Measurements from ENCODE around the gene ATP11C. TPM values are rescaled to one million over a fixed set of nuclear protein-coding genes. Genes with fewer than 3 reads are reported as not detected.

ATP11C gene
- polyA plus RNA-seq, 3 donors: 1.6 to 6.7 (median 2.5) TPM

- no peak overlapping the region for H3K27ac ChIP-seq (ENCODE audit: low read depth in 1 of 2, low read length in 2 of 2)
- no peak overlapping the region for H3K9ac ChIP-seq (ENCODE audit: insufficient read depth, low read length, poor library complexity, severe bottlenecking)
- H3K27ac Mint-ChIP-seq: no peak overlapping the region
- DNase-seq: no peak
- TF ChIP-seq, protein P1, sequence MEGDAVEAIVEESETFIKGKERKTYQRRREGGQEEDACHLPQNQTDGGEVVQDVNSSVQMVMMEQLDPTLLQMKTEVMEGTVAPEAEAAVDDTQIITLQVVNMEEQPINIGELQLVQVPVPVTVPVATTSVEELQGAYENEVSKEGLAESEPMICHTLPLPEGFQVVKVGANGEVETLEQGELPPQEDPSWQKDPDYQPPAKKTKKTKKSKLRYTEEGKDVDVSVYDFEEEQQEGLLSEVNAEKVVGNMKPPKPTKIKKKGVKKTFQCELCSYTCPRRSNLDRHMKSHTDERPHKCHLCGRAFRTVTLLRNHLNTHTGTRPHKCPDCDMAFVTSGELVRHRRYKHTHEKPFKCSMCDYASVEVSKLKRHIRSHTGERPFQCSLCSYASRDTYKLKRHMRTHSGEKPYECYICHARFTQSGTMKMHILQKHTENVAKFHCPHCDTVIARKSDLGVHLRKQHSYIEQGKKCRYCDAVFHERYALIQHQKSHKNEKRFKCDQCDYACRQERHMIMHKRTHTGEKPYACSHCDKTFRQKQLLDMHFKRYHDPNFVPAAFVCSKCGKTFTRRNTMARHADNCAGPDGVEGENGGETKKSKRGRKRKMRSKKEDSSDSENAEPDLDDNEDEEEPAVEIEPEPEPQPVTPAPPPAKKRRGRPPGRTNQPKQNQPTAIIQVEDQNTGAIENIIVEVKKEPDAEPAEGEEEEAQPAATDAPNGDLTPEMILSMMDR (IDR thresholded peaks at IDR 0.05): no peak
- H3K79me2 ChIP-seq (ENCODE audit: insufficient read depth, low read length): no peaks in the 10 kb centered on the region
- no peak overlapping the region for H3K4me3 ChIP-seq (replicated peaks in 1 of 3; ENCODE audit: low read depth in 2 of 3, low read length in 3 of 3)
- no peaks in the 10 kb centered on the region for H3K27me3 ChIP-seq (ENCODE audit: control insufficient read depth in 2 of 2, insufficient read depth in 2 of 2, low read length in 2 of 2)
- H3K4me1 Mint-ChIP-seq: no peaks in the 10 kb centered on the region
- WGBS (ENCODE audit: insufficient coverage): no CpG with 5 or more reads among the region's 2 CpGs
- peaks cover 3 to 5% of the 10 kb centered on the region in 2 donors for H3K4me1 ChIP-seq (ENCODE audit: control insufficient read depth in 1 of 2, insufficient read depth in 2 of 2, low read length in 2 of 2)
- H3K36me3 Mint-ChIP-seq: peaks cover 41 to 45% of the 10 kb centered on the region in 2 donors
- intact Hi-C loops (cut with micrococcal nuclease): no loop called here
- no peaks in the 10 kb centered on the region for H4K20me1 ChIP-seq (ENCODE audit: insufficient read depth, low read length)
- peaks cover 3 to 22% (median 10%) of the 10 kb centered on the region in 7 donors for H3K9me3 Mint-ChIP-seq
- H2AFZ ChIP-seq (ENCODE audit: insufficient read depth, low read depth, low read length, poor library complexity, severe bottlenecking): no peak overlapping the region
- peaks cover 8 to 9% of the 10 kb centered on the region in 2 donors for H3K9me3 ChIP-seq (replicated peaks in 1 of 2; ENCODE audit: control insufficient read depth in 1 of 2, insufficient read depth in 1 of 2, low read length in 2 of 2)
- peaks cover 10 to 53% of the 10 kb centered on the region in 2 donors for H3K36me3 ChIP-seq (replicated peaks in 1 of 2; ENCODE audit: control insufficient read depth in 1 of 2, insufficient read depth in 2 of 2, low read length in 2 of 2)
- peaks cover 0 to 2% (median 0%) of the 10 kb centered on the region in 3 donors for H3K27me3 Mint-ChIP-seq (ENCODE audit: low read depth in 3 of 3)
- no peak overlapping the region for H3K4me2 ChIP-seq (replicated peaks; ENCODE audit: extremely low read depth, low read length, poor library complexity, severe bottlenecking)
- no peak overlapping the region for H3K4me3 Mint-ChIP-seq
Measured at GRCh38 chrX:139770366-139770765, 162.5 kb downstream of the ATP11C start.

DNA sequence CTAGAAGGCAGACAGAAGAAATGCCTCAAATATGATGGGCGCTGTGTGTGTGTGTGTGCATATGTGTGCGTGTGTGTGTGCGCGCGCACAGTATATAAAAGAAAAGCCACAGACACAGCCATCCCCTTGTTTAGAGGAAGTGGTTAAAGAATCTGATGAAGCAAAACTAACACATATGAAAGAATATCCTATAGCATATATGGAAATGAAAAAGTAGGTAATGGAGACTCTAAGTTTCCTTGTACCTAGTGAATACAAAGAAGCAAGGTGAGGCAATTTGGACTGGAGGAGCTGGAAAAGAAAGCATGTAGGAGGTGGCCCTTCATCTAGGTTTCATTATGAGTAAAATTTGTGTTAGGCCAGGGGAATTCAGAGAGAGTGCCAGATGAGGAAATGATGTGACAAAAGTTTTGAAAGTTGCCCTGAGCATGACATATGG lies 166.3 kb downstream of the ATP11C start:
- DNase-seq: peak; percentile 0 to 8 (median 8)
- WGBS (ENCODE audit: insufficient coverage): no CpG with 5 or more reads among the region's 5 CpGs
- intact Hi-C loops (cut with micrococcal nuclease): no loop called here
- Histone ChIP-seq H3K36me3 (replicated peaks in 1 of 2; ENCODE audit: control insufficient read depth in 1 of 2, insufficient read depth in 2 of 2, low read length in 2 of 2) (peaks cover 4 to 26% of the 10 kb centered on the region in 2 donors), H2AFZ (ENCODE audit: insufficient read depth, low read depth, low read length, poor library complexity, severe bottlenecking) (no peak overlapping the region), H3K27me3 (ENCODE audit: control insufficient read depth in 2 of 2, insufficient read depth in 2 of 2, low read length in 2 of 2) (no peaks in the 10 kb centered on the region), H3K4me1 (ENCODE audit: control insufficient read depth in 1 of 2, insufficient read depth in 2 of 2, low read length in 2 of 2) (peaks cover 3 to 5% of the 10 kb centered on the region in 2 donors), H3K4me3 (replicated peaks in 1 of 3; ENCODE audit: low read depth in 2 of 3, low read length in 3 of 3) (no peak overlapping the region), H3K27ac (ENCODE audit: low read depth in 1 of 2, low read length in 2 of 2) (peak overlapping the region in 1 of 2 donors; percentile 46), H4K20me1 (ENCODE audit: insufficient read depth, low read length) (no peaks in the 10 kb centered on the region), H3K4me2 (replicated peaks; ENCODE audit: extremely low read depth, low read length, poor library complexity, severe bottlenecking) (no peak overlapping the region), H3K79me2 (ENCODE audit: insufficient read depth, low read length) (no peaks in the 10 kb centered on the region), H3K9me3 (replicated peaks in 1 of 2; ENCODE audit: control insufficient read depth in 1 of 2, insufficient read depth in 1 of 2, low read length in 2 of 2) (no peaks in the 10 kb centered on the region), H3K9ac (ENCODE audit: insufficient read depth, low read length, poor library complexity, severe bottlenecking) (no peak overlapping the region)
- peaks cover 12 to 29% of the 10 kb centered on the region in 2 donors for H3K36me3 Mint-ChIP-seq
- TF ChIP-seq, protein P1 (IDR thresholded peaks at IDR 0.05): no peak
- no peak overlapping the region for H3K27ac Mint-ChIP-seq
- H3K27me3 Mint-ChIP-seq (ENCODE audit: low read depth in 3 of 3): peaks cover 0 to 3% (median 2%) of the 10 kb centered on the region in 3 donors
- H3K4me3 Mint-ChIP-seq: no peak overlapping the region
- H3K4me1 Mint-ChIP-seq: no peaks in the 10 kb centered on the region
- H3K9me3 Mint-ChIP-seq: peaks cover 0 to 6% (median 3%) of the 10 kb centered on the region in 7 donors
